ENCODE results near the gene TMEFF2.

Gene TMEFF2

DNA sequence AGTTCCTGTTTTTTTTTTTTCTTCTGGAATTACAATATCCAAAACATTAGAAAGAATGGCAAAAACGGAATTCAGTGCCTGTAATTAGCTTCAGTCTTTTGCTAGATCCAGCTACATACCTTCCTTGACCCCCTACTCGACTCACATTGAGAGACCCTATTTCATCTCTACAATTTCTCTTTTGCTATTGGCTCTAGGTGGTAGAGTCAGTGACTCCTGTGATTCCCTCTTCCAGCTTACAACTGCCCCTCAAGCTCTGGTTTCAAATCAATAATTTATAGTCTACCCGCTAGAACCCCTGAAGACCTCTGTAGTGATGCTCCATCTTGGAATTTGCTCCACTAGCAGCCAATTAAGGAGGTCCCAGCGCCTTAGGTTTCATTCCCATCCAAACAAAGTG is 125.8 kb downstream of the TMEFF2 start:
- no peak for DNase-seq (ENCODE audit: low read depth in 2 of 2)

DNA sequence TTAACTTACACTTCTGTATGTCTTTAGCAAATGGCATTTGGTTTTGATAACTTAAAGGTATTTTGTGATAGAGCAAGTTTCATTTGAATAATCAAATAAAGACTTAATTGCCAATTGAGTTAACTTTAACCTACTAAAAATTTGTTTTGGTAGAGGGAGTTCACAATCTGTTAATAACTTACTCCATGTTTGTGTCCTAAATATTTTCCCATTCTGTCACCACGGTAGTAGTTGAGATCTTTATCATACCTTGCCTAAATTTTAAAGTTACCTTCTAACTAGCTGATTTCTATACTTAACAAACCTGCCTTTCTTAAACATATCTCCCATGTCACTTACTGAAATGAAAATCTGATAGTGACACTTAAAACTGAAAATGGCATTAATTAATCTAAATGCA is 127.1 kb downstream of the TMEFF2 start:
- DNase-seq (ENCODE audit: low read depth in 2 of 2) = no peak

DNA sequence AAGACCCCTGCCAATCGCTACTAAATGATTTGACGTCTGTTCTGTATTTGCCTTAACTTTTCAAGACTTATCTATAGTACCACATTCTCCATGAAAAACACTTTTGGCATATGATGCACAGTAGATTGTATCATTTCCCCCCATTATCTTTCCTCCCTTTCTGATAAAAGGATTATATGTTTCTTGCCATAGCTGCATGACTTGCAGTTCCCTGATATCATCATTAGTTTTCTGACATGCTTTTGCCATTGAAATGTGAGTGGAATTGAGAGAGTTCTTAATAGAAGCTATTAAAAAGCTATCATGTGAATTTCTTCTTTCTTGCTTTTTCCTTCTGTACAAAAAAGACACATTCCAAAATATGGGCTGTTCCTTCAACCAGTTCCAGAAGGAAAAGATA is 130.3 kb downstream of the TMEFF2 start:
- no peak for DNase-seq (ENCODE audit: low read depth in 2 of 2)

GRCh38 chr2:192060161-192060560 is 134.6 kb downstream of the TMEFF2 start:
- DNase-seq (ENCODE audit: low read depth in 2 of 2) = no peak

DNA sequence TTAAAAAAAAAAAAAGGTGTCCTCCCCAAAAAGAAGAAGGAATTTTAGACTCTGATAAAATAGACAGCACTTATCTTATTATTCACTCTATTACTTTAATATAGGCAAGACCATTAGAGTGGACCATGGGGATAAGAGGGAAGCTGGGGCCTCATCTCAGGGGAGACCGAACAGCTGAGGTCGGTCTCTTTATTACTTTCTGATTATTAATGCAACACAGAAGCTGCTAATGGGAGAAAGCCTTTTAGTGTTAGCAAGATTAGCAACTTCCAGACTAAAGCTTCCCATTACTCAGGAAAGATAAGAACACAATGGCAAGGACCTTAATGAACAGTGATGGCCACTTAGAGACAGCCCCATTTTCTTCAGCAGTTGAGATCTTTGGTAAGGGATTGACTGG is 135.5 kb downstream of the TMEFF2 start:
- no peak for DNase-seq (ENCODE audit: low read depth in 2 of 2)

GRCh38 chr2:192053921-192054320 is 140.8 kb downstream of the TMEFF2 start:
- DNase-seq (ENCODE audit: low read depth in 2 of 2) = no peak

DNA sequence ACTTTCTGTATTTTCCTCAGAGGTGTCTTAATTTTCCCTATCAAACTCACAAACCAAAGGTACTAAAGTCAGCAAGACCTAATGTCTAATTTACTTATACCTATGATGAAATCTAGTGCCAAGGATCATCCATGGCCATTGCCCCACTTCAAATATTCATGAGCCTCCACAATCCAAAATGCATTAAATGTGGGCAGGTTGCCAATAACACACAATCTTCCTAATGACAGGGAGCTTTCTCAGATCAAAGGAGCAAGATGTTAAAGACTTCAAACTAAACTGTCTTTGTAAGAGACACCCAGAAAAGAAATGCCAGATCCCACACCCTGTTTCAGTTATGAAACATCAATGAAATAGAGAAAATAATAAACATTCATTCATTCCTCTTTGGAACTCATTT is 143.2 kb downstream of the TMEFF2 start:
- DNase-seq (ENCODE audit: low read depth in 2 of 2) = no peak

GRCh38 chr2:192049362-192049761 is 145.4 kb downstream of the TMEFF2 start:
- no peak for DNase-seq (ENCODE audit: low read depth in 2 of 2)

DNA sequence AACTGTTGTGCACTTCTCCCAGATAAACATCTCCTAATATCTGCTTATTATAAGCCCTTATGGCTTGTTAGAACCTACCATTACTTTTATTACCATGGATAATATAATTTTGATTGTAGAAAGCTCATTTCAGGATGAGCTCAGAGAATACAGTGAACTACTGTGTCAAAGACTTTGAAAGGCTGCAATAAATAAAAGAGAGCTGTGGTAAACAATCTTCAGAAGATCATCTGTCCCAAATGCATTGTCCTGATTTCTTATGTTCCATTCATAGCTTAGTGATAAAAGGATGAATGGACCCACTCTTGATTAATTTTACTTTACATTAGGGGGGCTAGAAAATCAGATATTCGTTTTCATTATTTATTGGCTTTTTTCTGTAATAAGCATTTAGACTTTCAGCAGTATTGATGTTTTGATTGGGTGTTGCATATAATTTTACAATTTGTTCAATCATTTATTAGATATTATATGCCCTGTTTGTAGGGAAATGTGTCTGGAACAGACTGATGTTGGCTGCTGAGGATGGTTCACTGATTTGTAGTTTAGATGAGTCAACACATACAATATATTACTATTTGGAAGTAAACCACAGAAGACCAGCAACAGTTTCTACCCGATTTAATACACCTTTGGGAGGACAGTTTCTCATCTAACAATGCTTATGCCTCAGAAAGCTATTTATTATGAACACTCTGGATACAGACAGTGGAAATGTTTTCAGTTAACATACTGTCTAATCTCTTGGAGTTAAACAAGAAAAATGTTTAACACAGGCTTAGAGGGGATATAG is 147.2 kb downstream of the TMEFF2 start:
- no peak for DNase-seq (ENCODE audit: low read depth in 2 of 2)

- DNase-seq (ENCODE audit: low read depth in 2 of 2) = no peak
These were observed 150.2 kb downstream of the TMEFF2 start for GRCh38 chr2:192044496-192044895.

DNA sequence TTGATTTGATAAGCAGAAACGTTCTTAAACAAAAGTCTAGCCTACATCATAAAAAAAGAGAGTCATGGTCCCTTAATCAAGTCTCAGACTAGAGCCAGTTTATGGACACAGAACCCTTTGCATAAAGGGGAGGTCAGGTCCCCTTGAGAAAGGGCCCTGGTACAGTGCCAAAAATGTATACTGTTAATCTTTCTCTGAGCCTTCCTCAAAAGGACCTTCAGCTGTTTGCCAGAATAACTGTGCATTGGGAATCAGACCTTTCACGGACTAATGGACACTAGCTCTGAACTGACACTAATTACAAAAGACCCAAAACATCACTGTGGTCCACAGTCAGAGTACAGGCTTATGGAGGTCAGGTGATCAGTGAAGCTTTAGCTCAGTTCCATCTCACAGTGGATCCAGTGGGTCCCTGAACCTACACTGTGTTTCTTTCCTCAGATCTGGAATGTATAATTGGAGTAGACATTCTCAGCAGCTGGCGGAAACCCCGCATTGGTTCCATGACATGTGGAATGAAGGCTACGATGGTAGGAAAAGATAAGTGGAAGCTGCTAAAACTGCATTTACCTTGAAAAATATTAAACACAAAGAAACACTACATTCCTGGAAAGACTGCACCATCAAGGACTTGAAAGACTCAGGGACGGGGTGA is 151.4 kb downstream of the TMEFF2 start:
- DNase-seq (ENCODE audit: low read depth in 2 of 2) = no peak

- DNase-seq (ENCODE audit: low read depth in 2 of 2) = no peak
These were observed 152.6 kb downstream of the TMEFF2 start for GRCh38 chr2:192042126-192042525.

GRCh38 chr2:192038110-192038509 is 156.6 kb downstream of the TMEFF2 start:
- DNase-seq (ENCODE audit: low read depth in 2 of 2) = no peak

GRCh38 chr2:192035731-192036442 is 158.8 kb downstream of the TMEFF2 start:
- no peak for DNase-seq (ENCODE audit: low read depth in 2 of 2)

DNA sequence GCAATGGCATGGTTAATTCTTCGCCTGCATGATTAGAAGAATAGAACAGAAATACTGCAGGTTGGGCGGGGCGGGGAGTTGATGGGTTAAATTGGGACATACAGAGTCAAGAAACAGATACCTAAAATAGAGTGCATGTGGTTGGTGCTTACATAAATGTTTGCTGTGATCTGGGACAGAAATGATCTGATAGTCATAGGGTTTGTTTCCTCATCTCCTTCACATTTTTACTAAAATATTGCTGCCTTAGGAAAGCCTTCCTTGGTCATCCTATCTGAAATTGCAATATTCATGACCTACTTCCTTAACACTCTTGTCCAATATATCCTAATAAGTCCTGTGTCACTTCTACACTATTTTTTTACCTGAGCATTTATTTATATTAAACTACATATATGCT is 163.9 kb downstream of the TMEFF2 start:
- no peak for DNase-seq (ENCODE audit: low read depth in 2 of 2)

DNA sequence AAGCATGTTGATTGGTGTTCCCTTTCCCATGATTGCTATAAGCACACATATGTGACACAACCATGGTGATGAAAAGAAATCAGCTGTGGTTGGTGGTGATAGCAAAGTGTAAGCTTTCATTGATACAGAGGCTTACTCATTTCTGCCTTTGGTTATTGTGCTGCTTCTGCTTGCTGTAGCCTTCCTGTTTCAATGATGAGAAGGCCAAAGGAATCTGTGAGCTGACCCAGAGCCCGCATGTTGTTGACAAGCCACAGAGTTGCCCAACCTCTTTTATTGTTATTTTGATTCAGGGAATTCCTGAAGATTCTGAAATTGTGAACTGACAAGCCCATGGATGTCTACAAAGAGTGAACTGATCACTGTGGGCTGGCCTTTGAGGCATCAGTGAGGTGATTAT is 164.4 kb downstream of the TMEFF2 start:
- DNase-seq (ENCODE audit: low read depth in 2 of 2) = no peak

DNA sequence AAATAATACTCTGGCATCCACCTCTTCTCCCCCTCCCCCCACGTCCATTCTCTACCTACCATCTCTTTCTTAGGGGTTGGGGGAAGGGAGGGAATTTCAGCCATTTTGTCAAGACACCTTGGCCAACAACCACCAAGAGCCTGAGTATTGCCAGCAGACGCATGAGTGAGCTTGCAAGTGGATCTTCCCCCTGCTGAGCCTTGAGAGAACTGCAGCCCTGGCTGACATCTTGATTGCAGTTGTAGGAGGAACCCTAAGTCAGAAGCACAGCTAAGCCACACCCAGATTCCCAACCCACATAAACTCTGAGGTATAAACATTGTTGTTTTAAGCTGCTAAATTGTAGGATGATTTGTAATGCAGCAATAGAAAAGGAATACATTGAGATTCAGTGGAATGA is 165.6 kb downstream of the TMEFF2 start:
- DNase-seq (ENCODE audit: low read depth in 2 of 2) = no peak

DNA sequence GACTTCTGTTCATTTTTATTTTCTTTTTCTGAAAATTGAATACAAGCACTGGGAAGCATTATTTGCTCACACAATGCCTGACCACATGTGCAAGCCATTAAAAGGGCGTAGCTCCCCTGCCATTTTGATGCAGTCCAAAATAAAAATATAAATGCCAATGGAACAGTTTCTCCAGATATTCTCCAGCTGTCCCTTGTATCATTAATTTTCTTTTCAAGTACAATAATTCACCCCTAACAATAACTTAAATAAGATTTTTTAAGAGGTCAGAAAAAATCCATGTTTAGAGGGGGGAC is 168.0 kb downstream of the TMEFF2 start:
- no peak for DNase-seq (ENCODE audit: low read depth in 2 of 2)

GRCh38 chr2:192026059-192026824 is 168.5 kb downstream of the TMEFF2 start:
- no peak for DNase-seq (ENCODE audit: low read depth in 2 of 2)

GRCh38 chr2:192025637-192026036 is 169.1 kb downstream of the TMEFF2 start:
- no peak for DNase-seq (ENCODE audit: low read depth in 2 of 2)

GRCh38 chr2:192023006-192023405 is 171.7 kb downstream of the TMEFF2 start:
- no peak for DNase-seq (ENCODE audit: low read depth in 2 of 2)

GRCh38 chr2:192017844-192018243 is 176.9 kb downstream of the TMEFF2 start:
- DNase-seq (ENCODE audit: low read depth in 2 of 2) = no peak

All from stimulated activated CD4-positive, alpha-beta T cell treated with anti-CD3 and anti-CD28 coated beads, Interleukin-1b, Interleukin-23, amount 100 ng/mL, for 1 hour (primary cell).